ENCODE data around the gene LCN10.

The LCN10 gene

DNA sequence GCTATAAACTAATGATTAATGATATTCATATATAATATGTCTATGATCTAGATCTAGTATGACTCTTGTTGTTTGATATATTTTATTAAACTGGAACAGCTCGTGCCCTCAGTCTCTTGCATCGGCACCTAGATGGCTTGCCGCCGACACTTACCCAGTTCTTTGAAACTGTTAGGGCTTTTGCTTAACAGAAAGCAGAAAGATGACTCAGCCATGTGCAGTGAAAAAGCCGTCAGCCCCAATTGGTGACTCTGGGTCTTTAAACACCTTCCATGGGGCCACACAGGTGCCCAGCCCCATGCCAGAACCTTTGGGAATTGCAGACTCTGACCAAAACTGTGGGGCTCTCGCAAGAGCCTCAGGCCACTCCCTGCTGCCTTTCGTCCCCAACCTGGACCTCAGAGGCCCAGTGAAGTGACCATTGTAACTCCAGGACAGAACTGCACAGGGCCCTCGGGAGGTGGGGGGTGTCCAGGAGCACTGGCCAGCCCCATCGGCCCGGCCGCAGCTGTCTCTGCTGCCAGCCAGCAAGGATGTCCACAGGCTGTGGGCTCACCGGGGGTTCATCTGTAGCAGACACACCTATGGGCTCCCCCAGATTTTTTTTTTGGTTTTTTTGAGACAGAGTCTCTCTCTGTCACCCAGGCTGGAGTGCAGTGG, 7.8 kb downstream of the LCN10 start:
- no peak for DNase-seq

- DNase-seq = no peak
These were observed 9.1 kb downstream of the LCN10 start for GRCh38 chr9:136733611-136734010.

- DNase-seq = no peak
These were observed 10.1 kb downstream of the LCN10 start for GRCh38 chr9:136732444-136733178.

DNA sequence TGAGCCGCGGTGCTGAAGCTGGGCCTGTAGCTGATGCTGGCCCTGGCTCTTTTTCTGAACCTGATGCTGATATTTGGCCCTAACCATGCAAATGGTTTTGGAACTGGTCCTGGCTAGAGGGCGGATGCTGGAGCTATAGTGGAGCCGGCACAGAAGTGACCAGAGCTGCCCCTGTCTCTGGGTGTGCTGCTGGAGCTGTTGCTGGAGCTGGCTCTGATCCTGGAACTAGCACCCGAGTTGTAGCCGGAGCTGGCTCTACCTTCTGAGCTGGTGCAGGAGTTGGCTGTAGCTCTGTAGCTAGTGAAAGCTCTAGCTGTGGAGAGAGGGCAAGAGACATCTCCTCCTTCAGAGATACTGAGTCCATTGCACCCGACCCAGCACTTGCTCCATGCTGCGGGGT, 12.8 kb downstream of the LCN10 start:
- DNase-seq = no peak

- DNase-seq = no peak
These were observed 13.6 kb downstream of the LCN10 start for GRCh38 chr9:136729144-136729543.

- DNase-seq = no peak
These were observed 14.1 kb downstream of the LCN10 start for GRCh38 chr9:136728548-136729123.

DNA sequence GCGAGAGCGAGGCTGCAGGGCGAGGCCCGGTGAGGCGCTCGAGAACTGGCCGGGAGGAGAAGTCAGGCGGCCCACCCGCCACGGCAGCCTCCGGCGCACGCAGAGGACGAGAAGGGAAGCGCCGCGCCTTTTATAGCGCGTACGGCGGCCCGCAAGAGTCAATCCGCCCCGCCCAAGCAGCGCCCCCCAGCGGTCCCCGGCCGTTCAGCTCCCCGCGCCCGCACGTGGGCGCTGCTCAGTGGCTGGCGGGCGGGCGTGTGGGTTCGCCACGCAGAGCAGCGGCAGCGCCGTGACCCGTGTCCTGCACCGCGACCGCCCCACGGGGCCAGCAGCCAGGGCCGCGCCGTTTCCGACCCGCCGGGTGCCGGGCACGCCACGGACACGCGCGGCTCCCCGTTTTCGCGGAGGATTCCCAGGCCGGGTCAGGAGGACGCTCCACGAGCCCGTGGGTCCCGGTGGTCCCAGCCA, 14.6 kb downstream of the LCN10 start:
- peak; percentile 54 for DNase-seq

GRCh38 chr9:136726631-136727191, 16.0 kb downstream of the LCN10 start:
- no peak for DNase-seq

DNA sequence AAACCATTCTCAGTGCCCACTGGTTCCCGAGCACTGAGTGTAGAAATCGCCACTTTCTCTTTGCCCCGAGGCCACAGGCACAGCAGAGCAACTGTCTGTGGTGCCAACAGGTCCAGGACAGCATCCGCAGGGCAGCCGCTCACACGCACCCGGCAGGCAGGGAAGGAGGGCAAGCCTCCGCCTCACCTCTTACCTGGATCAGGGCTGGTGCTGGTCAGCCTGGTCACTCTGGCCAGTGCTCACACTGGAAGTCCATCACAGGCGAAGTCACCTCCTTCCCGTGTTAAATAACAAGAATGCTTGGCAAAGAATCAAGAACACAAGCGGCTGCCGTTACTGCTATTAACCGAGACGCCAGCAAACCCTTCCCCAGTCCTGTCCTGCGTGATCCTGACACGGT, 16.6 kb downstream of the LCN10 start:
- DNase-seq = no peak

DNA sequence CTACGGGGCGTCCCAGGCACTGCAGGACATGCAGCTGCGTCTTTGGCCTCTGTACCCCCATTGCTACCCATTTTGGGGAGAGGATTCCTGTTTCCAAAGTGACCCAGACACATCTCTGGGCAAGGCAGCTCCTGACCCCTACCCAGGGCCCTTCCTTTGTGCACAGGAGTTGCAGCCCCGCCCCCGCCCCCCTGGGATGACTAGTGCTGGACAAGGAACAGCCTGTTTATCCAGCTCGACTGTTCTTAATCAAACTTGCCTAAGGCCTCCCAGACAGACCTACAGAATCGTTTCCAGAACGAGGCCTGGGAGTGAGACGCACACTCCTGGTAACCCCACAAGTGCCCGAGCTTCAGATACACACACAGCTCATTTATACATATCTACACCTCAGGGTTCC, 17.1 kb downstream of the LCN10 start:
- DNase-seq = no peak

GRCh38 chr9:136724772-136725171, 18.0 kb downstream of the LCN10 start:
- no peak for DNase-seq

GRCh38 chr9:136723989-136724388, 18.8 kb downstream of the LCN10 start:
- DNase-seq = no peak

DNA sequence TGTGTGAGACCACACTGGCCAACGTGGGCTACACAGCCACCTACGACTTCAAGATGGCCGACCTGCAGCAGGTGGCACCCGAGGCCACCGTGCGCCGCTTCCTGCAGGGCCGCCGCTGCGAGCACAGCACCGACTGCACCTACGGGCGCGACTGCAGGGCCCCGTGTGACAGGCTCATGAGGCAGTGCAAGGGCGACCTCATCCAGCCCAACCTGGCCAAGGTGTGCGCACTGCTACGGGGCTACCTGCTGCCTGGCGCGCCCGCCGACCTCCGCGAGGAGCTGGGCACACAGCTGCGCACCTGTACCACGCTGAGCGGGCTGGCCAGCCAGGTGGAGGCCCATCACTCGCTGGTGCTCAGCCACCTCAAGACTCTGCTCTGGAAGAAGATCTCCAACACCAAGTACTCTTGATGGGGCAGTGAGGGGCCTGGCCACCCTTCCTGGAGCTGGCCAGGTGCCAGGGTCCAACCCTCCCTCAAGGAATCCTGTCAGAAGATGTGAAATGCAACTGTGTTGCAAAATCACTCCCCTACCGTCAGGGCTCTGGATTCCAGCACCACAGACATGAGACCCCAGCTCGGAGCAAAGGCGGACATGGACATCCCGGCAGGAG, 19.3 kb downstream of the LCN10 start:
- no peak for DNase-seq

DNA sequence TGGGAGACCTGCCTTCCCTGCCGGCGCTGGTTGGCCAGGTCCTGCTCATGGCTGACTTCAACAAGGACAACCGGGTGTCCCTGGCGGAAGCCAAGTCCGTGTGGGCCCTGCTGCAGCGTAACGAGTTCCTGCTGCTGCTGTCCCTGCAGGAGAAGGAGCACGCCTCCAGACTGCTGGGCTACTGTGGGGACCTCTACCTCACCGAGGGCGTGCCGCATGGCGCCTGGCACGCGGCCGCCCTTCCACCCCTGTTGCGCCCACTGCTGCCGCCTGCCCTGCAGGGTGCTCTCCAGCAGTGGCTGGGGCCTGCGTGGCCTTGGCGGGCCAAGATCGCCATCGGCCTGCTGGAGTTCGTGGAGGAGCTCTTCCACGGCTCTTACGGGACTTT, 19.8 kb downstream of the LCN10 start:
- no peak for DNase-seq

- DNase-seq = no peak
These were observed 20.4 kb downstream of the LCN10 start for GRCh38 chr9:136722093-136722968.

DNA sequence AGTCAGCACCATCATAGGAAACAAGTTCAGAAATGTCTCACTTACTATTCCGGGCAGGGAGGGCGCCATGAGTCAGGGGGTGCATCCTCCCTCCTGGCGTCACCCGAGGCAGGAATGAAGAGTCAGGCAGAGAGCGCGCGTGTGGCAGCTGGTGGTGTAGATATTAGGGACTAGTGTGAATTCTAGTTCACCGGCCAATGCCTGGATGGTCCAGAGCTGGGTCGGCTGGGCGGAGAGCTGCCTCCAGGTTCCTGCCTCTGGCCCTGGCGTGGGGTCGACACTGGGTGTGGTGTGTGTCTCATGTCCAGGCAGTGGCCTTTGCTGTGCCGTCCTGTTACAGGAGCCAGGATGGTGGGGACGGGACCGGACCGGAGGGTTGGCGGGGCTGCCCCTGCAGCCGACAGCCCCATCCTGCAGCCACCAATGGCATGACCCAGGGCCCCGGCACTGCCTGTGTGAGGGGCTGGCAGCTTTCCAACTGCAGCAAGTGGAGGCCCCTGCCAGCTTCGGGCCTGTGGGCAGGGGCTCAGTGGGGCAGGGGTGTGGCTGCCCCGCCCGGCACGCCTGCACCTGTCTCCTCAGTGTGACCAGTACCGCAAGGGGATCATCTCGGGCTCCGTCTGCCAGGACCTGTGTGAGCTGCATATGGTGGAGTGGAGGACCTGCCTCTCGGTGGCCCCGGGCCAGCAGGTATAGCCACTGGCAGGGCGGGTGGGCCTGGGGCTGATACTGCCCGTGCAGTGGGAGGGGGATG, 21.2 kb downstream of the LCN10 start:
- DNase-seq = no peak

GRCh38 chr9:136720898-136721338, 21.8 kb downstream of the LCN10 start:
- DNase-seq = no peak

- peak; percentile 40 for DNase-seq
These were observed 22.4 kb downstream of the LCN10 start for GRCh38 chr9:136720251-136720897.

GRCh38 chr9:136719195-136719880, 23.4 kb downstream of the LCN10 start:
- DNase-seq = no peak

Measured in NCI-H2227 treated with DMSO at 0.1 percent for 48 hours (cell line).